GM20000 (cell line): ENCODE results near the gene TAF1B.

ENCODE experiments used
- DNase-seq: peaks from one replicate; pipeline ENCODE4 v3.0.0; 2012; ENCODE audit warnings: low spot score
- TF ChIP-seq, protein P1 (sequence below): IDR thresholded peaks from 2 replicates; pipeline ENCODE4 v1.5.1; 2012; ENCODE audit warnings: mild to moderate bottlenecking, control low read depth; ENCODE audit errors: extremely low read depth, missing control alignments

Gene TAF1B

DNA sequence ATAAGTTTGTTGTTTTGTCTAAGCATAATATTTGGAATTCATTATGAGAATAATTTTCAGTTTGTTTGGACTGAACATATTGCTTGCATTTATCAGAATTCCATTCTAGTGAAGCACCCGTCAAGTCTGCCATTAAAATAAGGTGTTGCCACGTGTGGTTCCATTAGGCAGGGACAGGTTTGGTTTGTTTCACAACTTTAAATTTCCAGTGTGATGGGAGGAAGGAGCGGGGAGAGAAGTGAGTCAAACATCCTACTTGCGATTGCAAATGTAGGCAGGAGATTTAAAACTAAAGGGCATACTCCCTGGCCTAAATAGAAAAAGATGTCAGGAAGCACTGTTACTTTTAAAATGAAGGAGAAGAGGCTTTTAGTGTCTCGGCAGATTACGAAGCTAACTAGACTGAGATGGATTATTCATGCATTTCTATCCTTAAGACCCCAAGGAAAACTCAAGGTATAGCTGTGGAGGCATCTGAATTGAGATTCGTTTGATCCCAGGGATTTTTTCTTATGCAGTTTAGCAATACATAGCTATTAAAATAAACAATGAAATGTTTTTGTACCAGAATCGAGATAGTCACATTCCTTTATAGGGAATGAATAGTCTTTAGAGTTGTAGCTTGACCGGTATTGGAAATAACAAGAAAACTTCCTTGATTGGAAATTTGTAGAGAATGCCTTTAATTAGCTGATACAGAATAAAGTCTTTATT lies 128.0 kb downstream of the TAF1B start:
- no peak for DNase-seq
- TF ChIP-seq, protein P1, sequence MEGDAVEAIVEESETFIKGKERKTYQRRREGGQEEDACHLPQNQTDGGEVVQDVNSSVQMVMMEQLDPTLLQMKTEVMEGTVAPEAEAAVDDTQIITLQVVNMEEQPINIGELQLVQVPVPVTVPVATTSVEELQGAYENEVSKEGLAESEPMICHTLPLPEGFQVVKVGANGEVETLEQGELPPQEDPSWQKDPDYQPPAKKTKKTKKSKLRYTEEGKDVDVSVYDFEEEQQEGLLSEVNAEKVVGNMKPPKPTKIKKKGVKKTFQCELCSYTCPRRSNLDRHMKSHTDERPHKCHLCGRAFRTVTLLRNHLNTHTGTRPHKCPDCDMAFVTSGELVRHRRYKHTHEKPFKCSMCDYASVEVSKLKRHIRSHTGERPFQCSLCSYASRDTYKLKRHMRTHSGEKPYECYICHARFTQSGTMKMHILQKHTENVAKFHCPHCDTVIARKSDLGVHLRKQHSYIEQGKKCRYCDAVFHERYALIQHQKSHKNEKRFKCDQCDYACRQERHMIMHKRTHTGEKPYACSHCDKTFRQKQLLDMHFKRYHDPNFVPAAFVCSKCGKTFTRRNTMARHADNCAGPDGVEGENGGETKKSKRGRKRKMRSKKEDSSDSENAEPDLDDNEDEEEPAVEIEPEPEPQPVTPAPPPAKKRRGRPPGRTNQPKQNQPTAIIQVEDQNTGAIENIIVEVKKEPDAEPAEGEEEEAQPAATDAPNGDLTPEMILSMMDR = no peak

DNA sequence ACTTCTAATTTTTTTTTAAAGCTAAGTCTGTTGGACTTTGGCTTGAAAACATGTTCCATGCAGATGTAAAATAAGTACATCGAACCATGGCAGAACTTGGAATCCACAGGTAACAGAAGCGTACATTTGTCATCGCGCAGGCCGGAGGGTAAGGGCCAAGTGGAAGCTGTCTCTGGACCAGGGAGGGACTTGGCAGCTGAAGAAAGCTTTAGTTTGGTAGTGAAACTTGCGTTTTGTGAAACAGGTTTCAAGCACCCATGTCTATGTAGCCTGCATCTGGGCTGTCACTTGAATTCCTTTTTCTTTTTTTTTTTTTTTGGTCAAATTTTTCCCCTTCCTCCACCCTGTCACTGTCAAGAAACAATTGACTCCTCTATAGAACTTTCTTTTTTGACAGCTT lies 128.6 kb downstream of the TAF1B start:
- TF ChIP-seq, protein P1 = no peak
- DNase-seq = no peak

GRCh38 chr2:9972621-9973479 lies 129.6 kb downstream of the TAF1B start:
- TF ChIP-seq, protein P1 = no peak
- DNase-seq = no peak

- TF ChIP-seq, protein P1 = no peak
- no peak for DNase-seq
These were observed 130.4 kb downstream of the TAF1B start for GRCh38 chr2:9973690-9974089.

DNA sequence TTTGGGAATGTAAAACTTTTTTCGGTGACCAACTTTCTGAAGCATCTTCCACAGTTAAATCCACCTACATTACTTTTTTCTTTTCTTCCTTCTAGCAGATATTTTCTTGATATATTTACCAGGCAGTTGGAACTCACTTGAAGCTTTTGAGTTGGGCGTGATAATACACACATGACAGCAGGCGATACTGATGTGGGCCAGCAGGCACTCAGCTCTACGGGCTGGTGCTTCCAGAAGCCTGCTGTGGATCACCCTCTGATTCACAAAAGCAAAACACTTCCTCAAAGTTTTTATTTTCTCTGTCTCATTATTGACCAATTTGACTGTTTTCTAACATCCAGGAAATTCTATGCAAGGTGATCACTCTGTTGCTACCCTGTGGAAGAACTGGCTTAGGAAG lies 131.1 kb downstream of the TAF1B start:
- TF ChIP-seq, protein P1 = no peak
- no peak for DNase-seq

DNA sequence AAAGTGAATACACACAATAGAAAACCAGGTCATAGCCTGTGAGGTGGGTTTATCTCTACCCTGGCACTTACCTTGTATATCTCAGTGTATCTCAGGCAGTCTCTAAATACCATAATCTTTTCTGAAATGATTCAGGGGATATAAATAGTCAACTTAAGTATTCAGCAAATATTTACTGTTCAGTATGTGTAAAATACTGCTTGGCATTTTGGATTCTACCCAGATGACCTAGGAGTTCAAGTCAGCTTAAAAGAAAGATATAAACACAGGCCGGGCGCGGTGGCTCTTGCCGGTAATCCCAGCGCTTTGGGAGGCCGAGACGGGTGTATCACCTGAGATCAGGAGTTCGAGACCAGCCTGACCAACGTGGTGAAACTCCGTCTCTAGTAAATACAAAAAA lies 132.1 kb downstream of the TAF1B start:
- no peak for DNase-seq
- TF ChIP-seq, protein P1 = no peak

- DNase-seq = no peak
- TF ChIP-seq, protein P1 = no peak
These were observed 132.7 kb downstream of the TAF1B start for GRCh38 chr2:9975805-9976447.
